Dedifferentiated amniotic fluid mesenchymal stem cell (primary cell): ENCODE results near the gene PLXND1.

Source experiments
- DNase-seq: peaks from one replicate; pipeline ENCODE4 v3.0.0-alpha.2; 2016; ENCODE audit errors: extremely low spot score

The PLXND1 gene

DNA sequence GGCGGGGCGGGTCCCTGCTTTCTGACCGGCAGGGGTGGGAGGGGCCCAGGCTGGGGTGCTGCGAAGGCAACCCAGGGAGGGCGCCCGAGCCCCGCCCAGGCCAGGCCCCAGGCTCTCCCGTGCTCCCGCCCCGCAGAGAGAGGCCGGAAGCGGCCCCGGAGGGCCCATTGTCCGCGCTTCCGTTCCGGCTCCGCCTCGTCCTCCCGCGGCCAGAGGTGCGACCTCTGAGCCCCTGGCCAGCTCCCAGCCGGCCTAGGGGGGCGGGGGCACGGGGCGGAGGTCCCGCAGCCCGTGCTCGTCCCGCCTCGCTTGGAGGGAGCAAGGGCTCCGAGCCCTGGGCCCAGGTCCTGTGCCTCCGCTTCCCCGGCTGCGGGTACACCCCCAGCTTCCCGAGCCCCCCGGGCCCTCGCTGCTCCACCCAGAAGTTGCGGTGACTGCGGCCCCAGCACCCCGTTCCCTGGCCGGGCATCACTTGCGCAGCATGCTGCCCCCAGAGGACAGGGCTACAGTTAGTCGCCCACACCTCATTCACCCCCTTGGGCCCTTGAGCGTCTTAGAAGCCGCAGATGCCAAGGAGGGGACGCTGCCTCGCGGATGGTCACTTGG lies 20.4 kb upstream of the PLXND1 start:
- DNase-seq, result no peak

- no peak for DNase-seq
These were observed 18.8 kb upstream of the PLXND1 start for GRCh38 chr3:129625072-129625874.

DNA sequence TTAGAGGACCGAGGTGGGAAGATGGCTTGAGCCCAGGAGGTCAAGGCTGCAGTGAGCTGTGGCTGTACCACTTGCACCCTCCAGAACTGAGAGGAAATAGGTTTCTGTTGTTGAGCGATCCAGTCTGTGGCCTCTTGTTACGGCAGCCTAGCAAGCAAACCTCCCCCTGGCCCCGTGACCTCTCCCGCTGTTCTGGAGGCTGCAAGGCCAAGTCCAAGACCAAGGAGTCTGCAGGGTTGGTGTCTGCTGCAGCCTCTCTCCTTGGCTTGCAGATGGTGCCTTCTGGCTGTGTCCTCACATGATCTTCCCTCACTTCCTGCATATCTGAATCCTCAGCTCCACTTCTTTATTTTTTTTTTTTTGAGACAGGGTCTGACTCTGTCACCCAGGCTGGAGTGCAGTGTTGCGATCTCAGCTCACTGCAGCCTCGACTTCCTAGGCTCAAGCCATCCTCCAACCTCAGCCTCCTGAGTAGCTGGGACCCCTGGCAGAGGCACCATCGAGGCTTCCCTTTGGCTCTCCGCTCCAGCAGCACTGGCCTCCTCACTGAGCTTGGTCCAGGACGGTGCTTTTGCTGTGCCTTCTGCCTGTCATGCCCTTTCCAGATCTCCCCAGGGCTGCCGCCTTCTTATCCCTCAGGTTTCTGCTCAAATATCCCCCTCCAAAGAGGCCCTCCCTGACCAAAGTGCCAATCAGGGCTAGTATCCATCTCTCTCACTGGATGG lies 18.0 kb upstream of the PLXND1 start:
- DNase-seq, result no peak

- DNase-seq, result no peak
These were observed 17.1 kb upstream of the PLXND1 start for GRCh38 chr3:129623447-129624118.

DNA sequence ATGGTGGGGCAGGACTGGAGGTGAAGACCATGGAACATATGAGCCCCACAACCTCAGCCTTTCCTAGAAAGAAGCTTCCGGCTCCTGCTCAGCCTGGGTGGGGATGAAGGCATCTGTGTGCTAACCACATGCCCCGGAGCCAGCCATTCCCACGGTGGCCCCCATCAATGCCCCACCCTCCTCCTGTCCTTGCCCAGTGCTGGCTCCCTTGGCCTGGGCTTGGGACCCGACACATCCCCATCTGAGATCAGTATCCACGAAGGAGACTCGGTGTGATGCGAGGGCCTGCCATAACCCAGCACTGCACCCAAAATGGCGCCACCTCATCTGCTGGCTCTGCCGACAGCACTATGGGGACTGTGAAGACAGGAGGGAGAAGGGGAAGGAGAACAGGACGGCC lies 16.5 kb upstream of the PLXND1 start:
- no peak for DNase-seq

DNA sequence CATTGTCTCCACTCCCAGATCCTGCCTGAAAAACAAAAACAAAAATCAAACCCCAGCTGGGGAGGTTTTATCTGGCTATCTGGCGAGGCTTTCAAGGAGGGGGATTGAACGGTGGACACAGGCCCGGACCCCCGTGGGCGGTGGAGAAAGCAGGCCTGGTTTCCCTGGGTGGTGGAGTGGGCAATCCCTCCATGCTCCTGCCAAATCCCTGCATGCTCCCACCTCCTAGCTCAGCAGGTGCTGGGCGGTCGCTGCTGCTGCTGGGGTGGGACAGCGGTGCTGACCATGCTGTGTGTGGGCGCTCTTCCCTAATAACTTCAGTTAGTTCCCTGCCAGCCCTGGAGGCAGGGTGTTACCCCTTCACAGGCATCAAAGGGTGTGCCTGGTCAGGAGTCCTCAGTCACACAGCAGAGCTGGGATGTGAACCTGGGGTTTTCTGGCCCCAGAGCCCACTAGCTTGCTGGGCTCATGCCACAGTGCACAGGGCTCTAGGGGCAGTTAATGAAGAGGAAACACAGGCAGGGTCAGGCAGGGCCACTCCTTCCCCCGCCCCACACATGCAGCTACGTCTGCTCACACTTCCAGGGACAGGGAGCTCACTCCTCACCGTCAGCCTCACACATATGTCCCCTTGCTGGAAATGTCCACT lies 15.9 kb upstream of the PLXND1 start:
- no peak for DNase-seq

DNA sequence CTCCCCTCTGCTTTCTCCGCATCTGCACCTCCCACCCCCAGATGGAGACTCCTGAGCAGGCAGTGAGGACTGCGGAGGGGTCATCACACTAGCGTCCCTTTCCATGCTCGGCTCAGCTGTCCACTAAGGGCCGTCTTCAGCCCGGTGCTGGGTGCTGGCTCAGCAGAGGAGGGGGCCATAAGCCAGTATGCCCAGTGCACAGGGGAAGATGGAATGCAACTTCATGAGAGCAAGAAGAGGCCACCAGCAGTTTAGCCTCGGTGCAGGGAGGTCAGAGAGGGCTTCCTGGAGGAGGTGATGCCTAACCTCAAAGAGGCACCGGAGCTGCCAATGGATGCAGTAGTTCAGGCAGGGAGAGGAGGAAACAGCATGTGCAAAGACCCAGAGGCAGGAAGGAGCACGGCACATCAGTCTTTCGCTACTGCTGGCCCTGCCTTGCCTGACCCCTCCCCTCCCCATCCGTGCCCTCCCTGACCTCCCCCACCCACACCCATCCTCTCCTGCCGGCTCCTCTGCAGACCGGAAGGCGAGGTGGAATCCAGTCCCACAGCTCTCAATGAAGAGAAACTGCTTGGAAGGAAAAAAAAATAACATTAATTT lies 15.2 kb upstream of the PLXND1 start:
- no peak for DNase-seq

DNA sequence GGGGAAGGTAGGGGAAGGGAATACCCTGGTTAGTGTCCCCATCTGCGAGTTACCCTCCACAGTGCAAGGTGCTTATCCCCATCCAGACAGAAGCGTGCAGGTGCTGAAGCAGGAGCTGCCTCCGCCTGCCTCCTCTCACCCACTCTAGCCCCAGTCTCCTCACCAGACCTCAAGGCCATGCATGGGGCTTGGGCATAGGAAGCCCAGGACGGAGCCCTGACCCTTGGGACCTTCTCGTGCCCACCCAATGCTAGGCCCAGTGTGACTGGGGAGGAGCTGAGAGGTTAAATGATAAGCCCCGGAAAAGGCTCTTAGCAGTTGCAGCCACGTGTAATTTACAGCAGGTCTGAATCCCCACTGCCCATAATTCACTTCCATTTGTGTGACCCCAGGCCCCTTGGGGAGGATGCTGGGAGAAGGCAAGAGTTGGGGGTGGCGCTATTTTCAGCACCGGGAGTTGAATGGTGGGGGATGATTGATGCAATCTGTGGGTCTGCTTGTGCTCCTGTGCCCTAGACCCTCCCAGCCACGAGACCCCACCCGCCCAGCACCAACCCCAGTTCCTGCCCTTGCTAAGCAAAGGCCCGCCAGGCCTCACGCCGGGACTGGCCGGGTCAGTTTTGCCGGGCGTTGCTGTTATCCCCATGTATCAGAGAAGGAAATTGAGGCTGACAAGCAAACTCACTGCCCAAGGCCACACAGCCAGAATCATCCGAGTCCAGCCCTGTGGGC lies 14.5 kb upstream of the PLXND1 start:
- no peak for DNase-seq

DNA sequence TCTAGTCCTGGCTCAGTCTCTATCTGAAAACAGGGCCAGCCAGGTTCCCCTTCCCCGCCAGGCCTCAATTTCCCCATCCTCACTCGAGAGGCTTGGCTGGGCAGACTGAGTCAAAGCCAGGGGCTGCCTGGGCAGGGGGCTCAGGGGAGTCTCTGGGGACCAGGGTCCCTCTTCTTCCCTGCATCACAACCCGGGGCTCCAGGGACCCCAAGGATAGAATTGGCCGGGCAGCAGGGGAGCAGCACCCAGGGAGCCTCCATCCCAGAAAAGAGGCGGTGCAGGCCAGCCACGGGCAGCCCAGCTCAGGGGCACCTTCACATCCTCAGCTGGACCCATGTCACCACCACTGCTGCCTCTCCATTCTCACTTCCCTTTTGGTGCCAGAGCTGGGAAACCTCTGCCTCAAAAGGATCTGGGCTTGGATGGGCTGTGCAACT lies 13.3 kb upstream of the PLXND1 start:
- no peak for DNase-seq

DNA sequence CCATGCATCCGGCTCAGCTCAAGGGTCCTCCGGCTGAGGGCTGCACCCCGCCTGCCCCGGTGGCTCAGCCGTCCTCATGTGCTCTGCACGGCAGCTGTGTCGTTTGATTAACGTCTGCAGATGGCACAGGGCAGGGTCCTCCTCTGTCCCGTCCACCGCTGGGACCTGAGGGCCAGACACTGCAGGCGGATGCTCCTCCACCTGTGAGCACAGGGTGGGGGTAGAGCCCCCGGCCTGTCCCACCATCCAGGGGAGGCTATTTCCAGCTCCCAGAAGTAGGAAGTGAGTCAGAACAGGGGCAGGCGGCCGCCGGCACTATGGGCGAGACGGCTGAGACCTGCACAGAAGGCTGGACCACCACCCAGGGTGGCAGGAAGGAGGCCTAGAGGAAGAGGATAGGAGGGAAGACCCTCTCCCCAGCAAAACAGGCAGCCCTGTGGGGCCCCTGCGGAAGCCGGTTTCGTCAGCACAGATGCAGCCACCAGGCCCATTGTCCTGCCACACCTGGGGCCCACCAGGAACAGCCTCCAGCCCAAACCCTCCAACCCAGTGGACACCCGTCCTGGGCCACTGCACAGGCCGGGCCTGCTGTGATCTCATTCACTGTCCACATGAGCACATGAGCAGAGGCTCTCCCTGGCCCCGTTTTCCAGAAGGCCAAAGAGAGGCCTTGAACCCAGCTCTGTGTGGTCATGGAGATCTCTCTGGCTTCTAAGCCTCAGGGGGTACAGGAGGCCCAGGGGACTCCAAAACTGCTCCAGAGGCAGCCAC lies 12.6 kb upstream of the PLXND1 start:
- no peak for DNase-seq

DNA sequence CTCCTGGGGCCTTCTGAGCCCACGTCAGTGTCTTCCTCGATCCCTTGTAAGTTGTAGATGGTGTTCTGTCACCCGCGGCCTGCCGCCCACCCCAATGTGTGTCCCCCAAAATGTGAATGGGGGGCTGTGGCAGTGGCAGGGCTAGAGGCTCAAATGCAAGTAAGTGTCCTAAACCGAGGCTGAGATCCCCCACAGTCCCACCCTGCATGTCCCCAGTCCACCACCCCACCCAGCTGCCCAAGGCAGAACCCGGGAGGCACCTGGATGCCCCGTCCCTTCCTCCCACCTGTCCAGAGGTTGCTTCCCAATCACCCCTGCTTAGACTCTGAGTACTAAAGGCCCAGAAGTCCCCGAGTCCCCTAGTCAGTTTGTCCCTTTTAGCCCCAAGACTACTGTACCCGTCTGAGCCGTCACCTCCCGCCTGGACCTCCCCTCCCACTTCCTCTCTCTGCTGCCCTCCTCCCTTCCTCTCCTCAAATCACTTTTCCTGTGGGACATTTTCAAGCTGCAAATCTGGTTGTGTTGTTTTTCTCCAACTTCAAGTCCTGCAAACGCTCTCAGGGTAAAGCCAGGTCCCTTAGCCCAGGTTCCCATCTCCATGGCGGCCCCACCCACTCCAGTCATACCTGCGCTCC lies 11.8 kb upstream of the PLXND1 start:
- no peak for DNase-seq

DNA sequence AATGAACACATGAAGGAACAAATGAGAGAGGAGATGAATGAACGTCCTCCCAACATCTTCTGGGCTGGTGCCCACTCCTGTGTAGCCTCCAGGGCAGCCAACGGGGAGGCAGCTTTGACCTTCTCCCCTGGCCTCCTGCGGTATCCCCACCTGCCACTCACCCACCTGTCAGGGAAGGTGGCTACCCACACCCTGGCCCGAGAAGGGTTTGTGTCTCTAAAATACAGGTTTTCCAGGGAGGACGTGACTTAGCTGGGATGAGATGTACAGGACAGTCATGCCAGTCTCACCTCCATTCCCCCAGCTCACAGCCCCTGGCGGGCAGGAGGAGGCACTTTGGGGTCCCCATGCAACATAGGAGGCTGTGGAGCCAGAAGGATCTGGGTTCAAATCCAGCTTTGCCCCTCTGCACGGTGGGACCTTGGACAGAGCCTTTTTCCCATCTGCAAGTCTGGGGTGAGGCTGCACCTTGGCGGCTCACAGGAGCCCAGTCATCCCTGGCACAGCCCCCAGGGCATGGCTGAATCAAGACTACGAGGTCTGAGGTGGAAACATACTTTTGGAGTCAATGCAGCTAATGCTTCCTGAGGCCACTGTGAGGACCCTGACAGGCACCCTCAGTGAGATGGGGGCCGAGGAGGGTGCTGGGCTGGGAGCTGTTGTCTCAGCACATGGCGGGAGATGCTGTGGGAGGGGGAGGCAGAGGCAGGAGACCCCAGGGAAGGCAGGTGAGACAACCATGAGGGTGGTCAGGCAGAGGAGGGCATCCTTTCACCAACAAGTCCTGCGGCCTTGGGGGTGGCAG lies 11.1 kb upstream of the PLXND1 start:
- no peak for DNase-seq

- DNase-seq, result no peak
These were observed 10.2 kb upstream of the PLXND1 start for GRCh38 chr3:129616713-129617112.

DNA sequence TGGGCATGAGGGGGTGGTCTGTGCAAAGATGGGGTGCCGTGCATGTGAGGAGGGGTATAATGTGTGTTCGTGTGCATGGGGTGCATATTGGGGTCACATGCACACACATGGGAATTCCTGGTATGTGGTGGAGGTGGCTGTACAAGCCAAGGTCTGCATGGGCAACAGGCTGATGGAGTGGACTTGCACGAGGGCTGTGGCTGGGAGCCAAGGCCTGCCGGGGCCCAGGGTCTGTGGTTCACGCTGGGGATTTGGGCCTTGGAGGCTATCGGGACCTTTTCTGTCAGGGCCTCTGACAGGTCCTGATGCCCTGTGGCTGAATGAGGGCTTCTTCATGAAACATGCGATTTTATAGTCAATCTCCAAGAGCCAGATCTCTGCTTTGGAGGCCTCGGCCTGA lies 9.8 kb upstream of the PLXND1 start:
- no peak for DNase-seq

GRCh38 chr3:129615751-129616281 lies 9.3 kb upstream of the PLXND1 start:
- DNase-seq, result no peak

- no peak for DNase-seq
These were observed 8.5 kb upstream of the PLXND1 start for GRCh38 chr3:129614927-129615363.

GRCh38 chr3:129614435-129614834 lies 8.0 kb upstream of the PLXND1 start:
- DNase-seq, result no peak

DNA sequence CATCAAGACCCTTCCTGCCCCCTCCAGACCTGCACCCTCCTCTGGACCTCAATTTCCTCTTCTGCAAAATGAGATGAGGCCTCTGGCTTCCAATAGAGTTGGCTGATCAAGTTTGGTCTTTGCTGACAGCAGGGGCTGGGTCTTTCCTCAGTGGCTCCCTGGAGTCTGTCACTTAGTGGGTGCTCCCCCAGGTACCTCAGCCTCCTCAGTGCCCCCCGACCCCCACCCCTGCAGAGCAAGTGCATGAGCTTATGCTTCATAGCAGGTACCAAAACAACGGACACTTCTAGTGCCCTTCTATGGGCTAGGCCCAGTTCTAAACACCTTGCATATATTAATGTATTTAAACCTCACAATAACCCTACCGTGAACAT lies 6.9 kb upstream of the PLXND1 start:
- DNase-seq, result no peak
